A549 (cell line): ENCODE results near the gene FUT6. TPM values are rescaled to one million over a fixed set of nuclear protein-coding genes. Genes with fewer than 3 reads are reported as not detected.

Experiments
- ATAC-seq, 2 experiments: fragments of 200-7000 bp in 1 of 2; fragments of >200 bp in 1 of 2; cut with Nextera tagmentation in 1 of 2; cut with Tn5 transposase in 1 of 2; 3 replicates each; pipeline versions ENCODE4 v1.8.0 to v1.9.1; 2018 to 2020; ENCODE audit warnings: mild to moderate bottlenecking in 1 of 2, moderate library complexity in 1 of 2
- CTCF ChIA-PET: fragments of 300-600 bp; sonication (Branson Sonifier 250); formaldehyde crosslinking; extraction: SDS; loops from one replicate; lab custom pipeline; 2021; ENCODE audit warnings: antibody characterized with exemption, inconsistent platforms; lab: Yijun Ruan, JAX
- POLR2A ChIA-PET: fragments of 350-600 bp; formaldehyde crosslinking; extraction: SDS; loops from one replicate; lab custom pipeline; 2021; ENCODE audit warnings: antibody characterized with exemption, inconsistent platforms; lab: Yijun Ruan, JAX
- DNase-seq, 2 experiments: peaks; one replicate each; pipeline versions ENCODE4 v3.0.0 to v3.0.0-alpha.2; 2011 to 2016; ENCODE audit warnings: low read depth in 1 of 2, low spot score in 1 of 2
- FAIRE-seq: peaks from 2 replicates; lab custom pipeline; 2011; peaks lifted over from hg19 to GRCh38; lab: Jason Lieb, UNC
- H3K27ac ChIP-seq, 2 experiments: fragments of >200 bp; sonication (Bioruptor Twin); formaldehyde crosslinking; 3 replicates each; pipeline ENCODE4 v1.5.1; 2016 to 2017
- H3K4me1 ChIP-seq: fragments of >200 bp; sonication (Bioruptor Twin); formaldehyde crosslinking; 3 replicates; pipeline ENCODE4 v1.6.1; 2016
- H3K4me2 ChIP-seq: fragments of >200 bp; sonication (Bioruptor Twin); formaldehyde crosslinking; 3 replicates; pipeline ENCODE4 v1.6.1; 2016
- H3K4me3 ChIP-seq: fragments of >200 bp; sonication (Bioruptor Twin); formaldehyde crosslinking; 3 replicates; pipeline ENCODE4 v1.5.1; 2016
- H3K9me3 ChIP-seq: fragments of >200 bp; sonication (Bioruptor Twin); formaldehyde crosslinking; 3 replicates; pipeline ENCODE4 v1.6.1; 2016
- ATOH8 ChIP-seq: fragments of 250-450 bp; sonication (Bioruptor Pico); IDR thresholded peaks from 2 replicates; pipeline ENCODE4 v1.5.0; 2020; ENCODE audit warnings: low read depth, mild to moderate bottlenecking, moderate library complexity
- BCL3 ChIP-seq: fragments of >200 bp; sonication (Bioruptor Twin); formaldehyde crosslinking; IDR thresholded peaks from 3 replicates; pipeline ENCODE4 v1.6.1; 2016
- CBX8 ChIP-seq: fragments of 200-600 bp; sonication (generic); IDR thresholded peaks from 2 replicates; pipeline ENCODE4 v1.6.1; 2016
- CEBPB ChIP-seq, 2 experiments: fragments of >200 bp in 1 of 2; sonication (Bioruptor Twin) in 1 of 2; formaldehyde crosslinking in 1 of 2; IDR thresholded peaks; 2 replicates each; pipeline ENCODE4 v1.6.1; 2012 to 2016
- E2F6 ChIP-seq: IDR thresholded peaks from 2 replicates; pipeline ENCODE4 v1.6.1; 2012; ENCODE audit warnings: low read depth, borderline replicate concordance
- EHF ChIP-seq: fragments of 250-450 bp; sonication (Bioruptor Pico); IDR thresholded peaks from 2 replicates; pipeline ENCODE4 v1.5.0; 2020; ENCODE audit warnings: mild to moderate bottlenecking
- ELK1 ChIP-seq: fragments of 150-350 bp; IDR thresholded peaks from 2 replicates; pipeline ENCODE4 v1.6.1; 2014; ENCODE audit warnings: low read depth, mild to moderate bottlenecking, low read length
- EP300 ChIP-seq, 2 experiments: fragments of >200 bp; sonication (Bioruptor Twin); formaldehyde crosslinking; IDR thresholded peaks; 2 replicates in 1 of 2; 3 replicates in 1 of 2; pipeline ENCODE4 v1.6.1; 2016 to 2017
- FOSB ChIP-seq: fragments of 250-450 bp; sonication (Bioruptor Pico); IDR thresholded peaks from 2 replicates; pipeline ENCODE4 v1.5.0; 2020; ENCODE audit warnings: mild to moderate bottlenecking, moderate library complexity
- HDAC2 ChIP-seq: fragments of 200-600 bp; sonication (generic); IDR thresholded peaks from 2 replicates; pipeline ENCODE4 v1.6.1; 2016
- HOXB13 ChIP-seq: fragments of 250-450 bp; sonication (Bioruptor Pico); IDR thresholded peaks from 2 replicates; pipeline ENCODE4 v1.5.0; 2020; ENCODE audit warnings: low read depth, mild to moderate bottlenecking, moderate library complexity
- HOXB5 ChIP-seq: fragments of 250-450 bp; sonication (Bioruptor Pico); IDR thresholded peaks from 2 replicates; pipeline ENCODE4 v1.5.0; 2020; ENCODE audit warnings: mild to moderate bottlenecking, moderate library complexity
- JUN ChIP-seq, 2 experiments: fragments of >200 bp; sonication (Bioruptor Twin); formaldehyde crosslinking; IDR thresholded peaks; 2 replicates in 1 of 2; 3 replicates in 1 of 2; pipeline ENCODE4 v1.6.1; 2016 to 2017
- JUNB ChIP-seq: fragments of >200 bp; sonication (Bioruptor Twin); formaldehyde crosslinking; IDR thresholded peaks from 2 replicates; pipeline ENCODE4 v1.6.1; 2016
- MAX ChIP-seq: IDR thresholded peaks from 2 replicates; pipeline ENCODE4 v1.6.1; 2012
- MYC ChIP-seq: IDR thresholded peaks from 2 replicates; pipeline ENCODE4 v1.6.1; 2012; ENCODE audit warnings: mild to moderate bottlenecking, inconsistent platforms, low read length, improper control_type of control experiment, borderline replicate concordance
- PHF8 ChIP-seq: fragments of 200-600 bp; sonication (generic); IDR thresholded peaks from 2 replicates; pipeline ENCODE4 v1.6.1; 2016; ENCODE audit warnings: low read depth, mild to moderate bottlenecking, antibody characterized with exemption, moderate library complexity, borderline replicate concordance
- POLR2A ChIP-seq: IDR thresholded peaks from 2 replicates; pipeline ENCODE4 v1.6.1; 2012; ENCODE audit warnings: mild to moderate bottlenecking, low read length
- RARB ChIP-seq: fragments of 250-450 bp; sonication (Bioruptor Pico); IDR thresholded peaks from 2 replicates; pipeline ENCODE4 v1.8.0; 2021; ENCODE audit warnings: mild to moderate bottlenecking, moderate library complexity
- TP53 ChIP-seq: fragments of 250-450 bp; sonication (Bioruptor Pico); IDR thresholded peaks from 2 replicates; pipeline ENCODE4 v1.5.0; 2021; ENCODE audit warnings: mild to moderate bottlenecking, moderate library complexity
- USF2 ChIP-seq: fragments of 450-650 bp; IDR thresholded peaks from 2 replicates; pipeline ENCODE4 v1.6.1; 2014; ENCODE audit warnings: antibody characterized with exemption
- ZFP36 ChIP-seq: fragments of 450-650 bp; IDR thresholded peaks from 2 replicates; pipeline ENCODE4 v1.6.1; 2014; ENCODE audit warnings: borderline replicate concordance; ENCODE audit not compliant: partially characterized antibody
- WGBS: methylation state at CpG from one replicate; pipeline ENCODE4 v1.1.6; 2017; ENCODE audit errors: missing lambda C conversion rate; 5-methylcytosine and 5-hydroxymethylcytosine counted together
- polyA plus RNA-seq, 4 experiments: library from polyadenylated mRNA; depleted of rRNA in 3 of 4; stranded (reverse); fragments of >200 nt; fragmentation: RNase III in 1 of 4; extraction: RNeasy Plus Mini Kit Qiagen cat#74134 plus additional on column Dnase treatment in 1 of 4; gene quantifications; 2 replicates in 3 of 4; 3 replicates in 1 of 4; pipeline ENCODE4 v1.2.3, GENCODE V29; 2011 to 2017

Gene FUT6
- polyA plus RNA-seq, 2 of the 4 experiments (the other 2 are of a cell fraction): not detected

- TF ChIP-seq HOXB13 (peak; percentile 67; the same call in 1 of the 2 replicates), ZFP36 (no peak), EHF (0 out of 2 replicates have a peak, but pooled peaks have one; percentile 44), FOSB (no peak), POLR2A (peak; percentile 44), CBX8 (no peak), HDAC2 (no peak), ELK1 (no peak), CEBPB (IDR thresholded peaks at IDR 0.05) (no peak), ATOH8 (CRISPR knock-in tag) (no peak), MAX (peak; percentile 99), RARB (CRISPR knock-in tag) (peak; percentile 15; the same call in 1 of the 2 replicates), EP300 (IDR thresholded peaks at IDR 0.05) (no peak), USF2 (peak; percentile 96), JUNB (no peak), PHF8 (peak; percentile 93), E2F6 (peak; percentile 91), JUN (IDR thresholded peaks at IDR 0.05) (peak in 1 of 2 experiments; percentile 74; a peak in 2 of 5 replicates), BCL3 (peak; percentile 13; the same call in 1 of the 3 replicates), TP53 (CRISPR knock-in tag) (peak; percentile 78; the same call in 1 of the 2 replicates), MYC (peak; percentile 94), HOXB5 (CRISPR knock-in tag) (peak; percentile 71)
Measured at GRCh38 chr19:5790559-5791520, 48.7 kb downstream of the FUT6 start, which contains the start of gene DUS3L. Gene DUS3L, minus strand, starts transcription at chr19:5791163. Its CDS starts 22 bp downstream, at chr19:5791141.

More at GRCh38 chr19:5790559-5791520, 48.7 kb downstream of the FUT6 start, which contains the start of gene DUS3L:
- H3K4me2 ChIP-seq: peak within 1 kb of the TSS; percentile 98
- peak; percentile 88 to 98 for DNase-seq
- no peaks in the 10 kb centered on the region for H3K9me3 ChIP-seq
- FAIRE-seq: peak; percentile 70
- peaks cover 5% of the 10 kb centered on the region; the same call in 2 of the 3 replicates for H3K4me1 ChIP-seq
- ChIA-PET CTCF (interaction anchor here (1.0 to 2.9 kb wide), 5 partner anchors 10 to 16 kb away, joined by 3 to 20 read pairs (median 7); no protein-coding TSS in a partner anchor), POLR2A (interaction anchor here (0.6 to 2.1 kb wide), 7 partner anchors 9 to 113 kb away, joined by 3 to 10 read pairs (median 3); partner anchors contain the start of genes CATSPERD and LONP1)
- peak within 1 kb of the TSS; percentile 99 to 100 for H3K27ac ChIP-seq
- H3K4me3 ChIP-seq: peak within 1 kb of the TSS; percentile 97
- WGBS: 26% methylated on average over 26 of the region's 72 CpGs
- ATAC-seq: peak; percentile 95 to 96
